Measurements from ENCODE around the gene FAM47E.

The FAM47E gene

GRCh38 chr4:76325072-76325471 lies 73.6 kb downstream of the FAM47E start:
- Histone ChIP-seq H3K9me3 (ENCODE audit: severe bottlenecking) (peaks cover 3% of the 10 kb centered on the region), H3K36me3 (ENCODE audit: low read depth) (no peaks in the 10 kb centered on the region), H3K4me1 (ENCODE audit: insufficient read depth, poor library complexity, severe bottlenecking) (no peaks in the 10 kb centered on the region), H3K27ac (ENCODE audit: poor library complexity, severe bottlenecking) (no peak overlapping the region), H3K27me3 (ENCODE audit: insufficient read depth, poor library complexity, severe bottlenecking) (no peaks in the 10 kb centered on the region), H3K4me3 (ENCODE audit: severe bottlenecking) (no peak overlapping the region)
- DNase-seq (ENCODE audit: low spot score) (no peak), ATAC-seq (ENCODE audit: low read depth) (no peak)
- TF ChIP-seq CTCF (IDR thresholded peaks at IDR 0.05; ENCODE audit: poor library complexity, severe bottlenecking) = no peak

GRCh38 chr4:76326515-76326914 lies 75.0 kb downstream of the FAM47E start:
- Histone ChIP-seq H3K4me1 (ENCODE audit: insufficient read depth, poor library complexity, severe bottlenecking) (no peaks in the 10 kb centered on the region), H3K36me3 (ENCODE audit: low read depth) (no peaks in the 10 kb centered on the region), H3K27me3 (ENCODE audit: insufficient read depth, poor library complexity, severe bottlenecking) (no peaks in the 10 kb centered on the region), H3K4me3 (ENCODE audit: severe bottlenecking) (no peak overlapping the region), H3K9me3 (ENCODE audit: severe bottlenecking) (peaks cover 3% of the 10 kb centered on the region), H3K27ac (ENCODE audit: poor library complexity, severe bottlenecking) (no peak overlapping the region)
- TF ChIP-seq CTCF (IDR thresholded peaks at IDR 0.05; ENCODE audit: poor library complexity, severe bottlenecking) = no peak
- DNase-seq (ENCODE audit: low spot score) = no peak
- ATAC-seq (ENCODE audit: low read depth) = no peak

Measured in RWPE2 (cell line).